ENCODE measurements around the gene MYL11.
"Not testable (repeated sequence)": the region's sequence is repeated elsewhere in the genome, so short reads cannot be mapped to it uniquely, and the experiment has no call there.

The MYL11 gene

DNA sequence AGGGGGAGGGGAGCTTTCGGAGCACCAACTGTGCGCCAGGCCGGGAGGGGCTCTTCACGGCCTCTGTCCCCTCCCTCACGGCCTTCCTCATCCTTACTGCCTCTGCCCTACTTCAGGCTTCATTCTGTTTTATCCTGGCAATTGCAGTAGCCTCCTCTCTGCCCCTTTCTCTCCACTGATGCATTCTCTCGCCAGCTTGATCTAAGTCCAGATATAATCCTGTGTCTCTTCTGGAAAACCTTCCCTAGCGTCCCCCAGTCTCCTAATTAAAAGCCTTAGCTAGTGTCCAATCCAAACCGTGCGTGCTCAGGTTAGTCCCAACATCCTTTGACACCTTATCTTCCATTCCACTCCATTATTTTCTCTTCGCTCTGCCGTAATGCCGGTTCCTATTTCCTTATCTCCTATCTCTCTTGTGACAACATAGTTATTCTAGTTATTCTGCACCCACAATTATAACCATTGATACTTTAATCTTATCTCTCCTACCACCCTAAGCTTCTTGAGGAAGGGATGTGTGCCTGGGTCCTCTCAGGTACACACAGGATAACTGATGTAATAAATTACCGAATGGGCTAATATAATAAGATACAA lies 21.5 kb downstream of the MYL11 start:
- Histone ChIP-seq H3K4me3 (replicated peaks; ENCODE audit: low read depth, low read length) (peak overlapping the region; percentile 83), H3K27me3 (replicated peaks; ENCODE audit: control insufficient read depth, insufficient read depth, low read length) (no peaks in the 10 kb centered on the region), H3K36me3 (ENCODE audit: control insufficient read depth, insufficient read depth, low read length) (peaks cover 4% of the 10 kb centered on the region)
- DNase-seq (ENCODE audit: extremely low read depth, insufficient read length) = no peak
- no peak for TF ChIP-seq CTCF (IDR thresholded peaks at IDR 0.05; ENCODE audit: insufficient read depth, low read length, poor library complexity, severe bottlenecking)

- H3K36me3 ChIP-seq (ENCODE audit: control insufficient read depth, insufficient read depth, low read length); DNase-seq (ENCODE audit: extremely low read depth, insufficient read length); H3K27me3 ChIP-seq (replicated peaks; ENCODE audit: control insufficient read depth, insufficient read depth, low read length): not testable (repeated sequence)
- peak overlapping the region; percentile 83; the same call in 1 of the 2 replicates for H3K4me3 ChIP-seq (replicated peaks; ENCODE audit: low read depth, low read length)
These were observed 22.0 kb downstream of the MYL11 start for GRCh38 chr16:30396627-30397026.

GRCh38 chr16:30397056-30397455 lies 22.5 kb downstream of the MYL11 start:
- TF ChIP-seq CTCF (IDR thresholded peaks at IDR 0.05; ENCODE audit: insufficient read depth, low read length, poor library complexity, severe bottlenecking) = no peak
- H3K36me3 ChIP-seq (ENCODE audit: control insufficient read depth, insufficient read depth, low read length) = peaks cover 4% of the 10 kb centered on the region
- no peak overlapping the region for H3K4me3 ChIP-seq (replicated peaks; ENCODE audit: low read depth, low read length)
- H3K27me3 ChIP-seq (replicated peaks; ENCODE audit: control insufficient read depth, insufficient read depth, low read length) = no peaks in the 10 kb centered on the region
- no peak for DNase-seq (ENCODE audit: extremely low read depth, insufficient read length)

GRCh38 chr16:30397776-30398660 lies 23.4 kb downstream of the MYL11 start:
- Histone ChIP-seq H3K4me3 (replicated peaks; ENCODE audit: low read depth, low read length) (no peak overlapping the region), H3K27me3 (replicated peaks; ENCODE audit: control insufficient read depth, insufficient read depth, low read length) (no peaks in the 10 kb centered on the region), H3K36me3 (ENCODE audit: control insufficient read depth, insufficient read depth, low read length) (peaks cover 4% of the 10 kb centered on the region)
- TF ChIP-seq CTCF (IDR thresholded peaks at IDR 0.05; ENCODE audit: insufficient read depth, low read length, poor library complexity, severe bottlenecking) = no peak
- no peak for DNase-seq (ENCODE audit: extremely low read depth, insufficient read length)

DNA sequence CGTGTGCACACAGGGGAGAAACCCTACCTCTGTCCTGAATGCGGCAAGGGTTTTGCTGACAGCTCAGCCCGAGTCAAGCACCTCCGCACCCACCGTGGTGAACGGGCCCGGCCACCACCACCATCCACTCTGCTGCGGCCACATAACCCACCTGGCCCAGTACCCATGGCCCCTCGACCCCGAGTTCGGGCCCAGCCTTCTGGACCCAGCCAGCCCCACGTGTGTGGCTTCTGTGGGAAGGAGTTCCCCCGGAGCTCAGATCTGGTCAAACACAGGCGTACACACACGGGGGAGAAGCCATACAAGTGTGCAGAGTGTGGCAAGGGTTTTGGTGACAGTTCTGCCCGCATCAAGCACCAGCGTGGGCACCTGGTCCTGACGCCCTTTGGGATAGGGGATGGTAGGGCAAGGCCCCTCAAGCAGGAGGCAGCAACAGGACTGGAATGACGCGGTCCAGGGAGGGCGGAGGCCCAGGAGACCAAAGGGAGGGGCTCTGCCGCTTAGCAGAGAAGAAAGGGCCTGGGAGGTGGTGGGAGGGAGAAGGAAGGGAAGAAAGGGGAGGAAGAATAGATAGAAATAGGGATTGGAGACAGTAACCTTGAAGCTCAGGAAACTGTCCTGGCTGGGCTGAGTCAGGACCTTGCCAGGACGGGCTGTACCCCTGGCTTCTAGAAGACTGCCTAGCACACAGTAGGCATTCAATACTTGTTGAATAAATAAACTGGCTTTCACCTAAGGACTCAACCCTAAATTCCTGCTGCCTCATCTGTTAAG lies 24.2 kb downstream of the MYL11 start:
- no peak for DNase-seq (ENCODE audit: extremely low read depth, insufficient read length)
- Histone ChIP-seq H3K36me3 (ENCODE audit: control insufficient read depth, insufficient read depth, low read length) (peaks cover 4% of the 10 kb centered on the region), H3K27me3 (replicated peaks; ENCODE audit: control insufficient read depth, insufficient read depth, low read length) (no peaks in the 10 kb centered on the region), H3K4me3 (replicated peaks; ENCODE audit: low read depth, low read length) (no peak overlapping the region)
- no peak for TF ChIP-seq CTCF (IDR thresholded peaks at IDR 0.05; ENCODE audit: insufficient read depth, low read length, poor library complexity, severe bottlenecking)
